A673 (cell line): ENCODE results near the gene C1orf21.

Experiments used
- EZH2 ChIP-seq: fragments of 200-600 bp; sonication (generic); IDR thresholded peaks from 2 replicates; pipeline ENCODE4 v1.6.1; 2017; ENCODE audit warnings: borderline replicate concordance, low read depth, mild to moderate bottlenecking, mixed read lengths, antibody characterized with exemption, low read length; ENCODE audit not compliant: poor library complexity, severe bottlenecking
- TF ChIP-seq, protein P1 (sequence below): fragments of 300-800, 200-600 bp; sonication (generic); conservative IDR thresholded peaks from 2 replicates; pipeline ENCODE4 v1.5.1; 2017; ENCODE audit warnings: low read depth, mild to moderate bottlenecking, antibody characterized with exemption, low read length, moderate library complexity, mixed read lengths

DNA sequence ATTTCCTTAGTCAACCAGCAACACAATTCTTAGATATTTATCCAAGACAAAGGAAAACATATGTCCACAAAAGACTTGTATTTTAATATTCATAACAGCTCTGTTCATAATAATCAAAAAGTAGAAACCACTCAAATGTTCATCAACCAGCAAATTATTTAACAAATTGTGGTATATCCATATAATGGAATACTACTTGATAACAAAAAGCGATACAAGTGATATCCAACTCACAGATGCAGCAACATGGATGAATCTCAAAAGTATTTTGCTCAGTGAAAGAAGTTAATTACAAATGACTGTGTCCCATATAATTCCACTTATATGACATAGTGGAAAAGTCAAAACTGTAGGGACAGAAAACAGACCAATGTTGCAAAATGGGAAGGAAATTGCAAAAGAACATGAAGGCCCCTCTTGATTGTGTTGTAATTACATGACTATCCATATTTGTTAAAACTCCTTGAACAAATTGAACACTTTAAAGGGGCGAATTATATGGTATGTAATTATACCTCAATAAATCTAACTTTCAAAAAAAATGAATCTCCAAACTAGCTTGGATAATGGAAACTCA lies 250.9 kb downstream of the C1orf21 start:
- TF ChIP-seq, protein P1, sequence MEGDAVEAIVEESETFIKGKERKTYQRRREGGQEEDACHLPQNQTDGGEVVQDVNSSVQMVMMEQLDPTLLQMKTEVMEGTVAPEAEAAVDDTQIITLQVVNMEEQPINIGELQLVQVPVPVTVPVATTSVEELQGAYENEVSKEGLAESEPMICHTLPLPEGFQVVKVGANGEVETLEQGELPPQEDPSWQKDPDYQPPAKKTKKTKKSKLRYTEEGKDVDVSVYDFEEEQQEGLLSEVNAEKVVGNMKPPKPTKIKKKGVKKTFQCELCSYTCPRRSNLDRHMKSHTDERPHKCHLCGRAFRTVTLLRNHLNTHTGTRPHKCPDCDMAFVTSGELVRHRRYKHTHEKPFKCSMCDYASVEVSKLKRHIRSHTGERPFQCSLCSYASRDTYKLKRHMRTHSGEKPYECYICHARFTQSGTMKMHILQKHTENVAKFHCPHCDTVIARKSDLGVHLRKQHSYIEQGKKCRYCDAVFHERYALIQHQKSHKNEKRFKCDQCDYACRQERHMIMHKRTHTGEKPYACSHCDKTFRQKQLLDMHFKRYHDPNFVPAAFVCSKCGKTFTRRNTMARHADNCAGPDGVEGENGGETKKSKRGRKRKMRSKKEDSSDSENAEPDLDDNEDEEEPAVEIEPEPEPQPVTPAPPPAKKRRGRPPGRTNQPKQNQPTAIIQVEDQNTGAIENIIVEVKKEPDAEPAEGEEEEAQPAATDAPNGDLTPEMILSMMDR: no peak
- TF ChIP-seq EZH2: no peak
